Measurements from ENCODE around the gene ZP4.

DNA sequence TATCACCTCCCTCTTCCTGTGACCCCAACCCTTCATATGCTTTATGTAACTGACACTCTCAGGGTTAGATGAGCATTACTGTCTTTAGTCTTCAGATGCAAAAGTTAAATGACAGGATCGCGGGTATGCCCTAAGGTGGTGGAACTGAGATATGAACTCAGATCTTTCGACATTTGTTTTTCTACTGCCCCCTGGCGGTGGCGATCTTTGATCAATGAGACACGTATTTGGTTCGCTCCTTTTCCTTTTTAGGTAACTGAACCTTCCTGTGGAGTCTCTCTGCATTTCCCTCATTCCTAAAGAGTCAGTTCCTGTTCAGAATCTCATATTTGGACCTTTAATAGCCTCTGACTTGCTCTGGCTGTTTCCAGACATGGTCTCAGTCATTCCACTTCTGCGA is 47.8 kb upstream of the ZP4 start:
- TF ChIP-seq, protein P1, sequence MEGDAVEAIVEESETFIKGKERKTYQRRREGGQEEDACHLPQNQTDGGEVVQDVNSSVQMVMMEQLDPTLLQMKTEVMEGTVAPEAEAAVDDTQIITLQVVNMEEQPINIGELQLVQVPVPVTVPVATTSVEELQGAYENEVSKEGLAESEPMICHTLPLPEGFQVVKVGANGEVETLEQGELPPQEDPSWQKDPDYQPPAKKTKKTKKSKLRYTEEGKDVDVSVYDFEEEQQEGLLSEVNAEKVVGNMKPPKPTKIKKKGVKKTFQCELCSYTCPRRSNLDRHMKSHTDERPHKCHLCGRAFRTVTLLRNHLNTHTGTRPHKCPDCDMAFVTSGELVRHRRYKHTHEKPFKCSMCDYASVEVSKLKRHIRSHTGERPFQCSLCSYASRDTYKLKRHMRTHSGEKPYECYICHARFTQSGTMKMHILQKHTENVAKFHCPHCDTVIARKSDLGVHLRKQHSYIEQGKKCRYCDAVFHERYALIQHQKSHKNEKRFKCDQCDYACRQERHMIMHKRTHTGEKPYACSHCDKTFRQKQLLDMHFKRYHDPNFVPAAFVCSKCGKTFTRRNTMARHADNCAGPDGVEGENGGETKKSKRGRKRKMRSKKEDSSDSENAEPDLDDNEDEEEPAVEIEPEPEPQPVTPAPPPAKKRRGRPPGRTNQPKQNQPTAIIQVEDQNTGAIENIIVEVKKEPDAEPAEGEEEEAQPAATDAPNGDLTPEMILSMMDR (conservative IDR thresholded peaks at IDR 0.05; ENCODE audit: low read depth in 2 of 2): peak; percentile 69 to 75
- TF ChIP-seq ETS1 (IDR thresholded peaks at IDR 0.05): no peak
- no peak for TF ChIP-seq CREB1 (CRISPR knock-in tag; IDR thresholded peaks at IDR 0.05; ENCODE audit: low read depth)
- TF ChIP-seq POLR2AphosphoS5 (IDR thresholded peaks at IDR 0.05; ENCODE audit: low read depth): no peak
- TF ChIP-seq JUNB (IDR thresholded peaks at IDR 0.05; ENCODE audit: unreplicated experiment): no peak
- TF ChIP-seq EZH2 (IDR thresholded peaks at IDR 0.05; ENCODE audit: low read depth, unreplicated experiment): no peak
- no peak for TF ChIP-seq REST (IDR thresholded peaks at IDR 0.05; ENCODE audit: unreplicated experiment)

Measured in GM23338 (cell line).